CD4-positive, alpha-beta T cell treated with Interleukin-17A for 1 hour (primary cell): Measurements from ENCODE around the gene PAK5.

Experiments
- DNase-seq: peaks from one replicate; pipeline ENCODE4 v3.0.0-alpha.2; 2020

Gene PAK5

GRCh38 chr20:9516234-9516871 is 322.5 kb downstream of the PAK5 start:
- DNase-seq, result no peak

- DNase-seq, result no peak
Observed at GRCh38 chr20:9515741-9516233, 323.1 kb downstream of the PAK5 start.

GRCh38 chr20:9515214-9515585 is 323.7 kb downstream of the PAK5 start:
- no peak for DNase-seq

GRCh38 chr20:9514461-9515213 is 324.2 kb downstream of the PAK5 start, which contains the start of gene LAMP5:
Gene LAMP5 (plus strand): TSS chr20:9514590. CDS start chr20:9514853, 263 bp downstream.
- no peak for DNase-seq

- DNase-seq, result no peak
Observed at GRCh38 chr20:9514072-9514460, 324.8 kb downstream of the PAK5 start.

GRCh38 chr20:9510911-9511310 is 328.0 kb downstream of the PAK5 start:
- DNase-seq, result no peak

GRCh38 chr20:9509246-9509645 is 329.6 kb downstream of the PAK5 start:
- DNase-seq, result no peak

GRCh38 chr20:9508696-9509178 is 330.1 kb downstream of the PAK5 start:
- DNase-seq, result no peak

GRCh38 chr20:9508240-9508661 is 330.6 kb downstream of the PAK5 start:
- no peak for DNase-seq

GRCh38 chr20:9507544-9508239 is 331.2 kb downstream of the PAK5 start:
- DNase-seq, result no peak

GRCh38 chr20:9506964-9507369 is 331.9 kb downstream of the PAK5 start:
- DNase-seq, result no peak

GRCh38 chr20:9506280-9506821 is 332.5 kb downstream of the PAK5 start:
- DNase-seq, result no peak

- no peak for DNase-seq
Observed at GRCh38 chr20:9503526-9504245, 335.2 kb downstream of the PAK5 start.

- no peak for DNase-seq
Observed at GRCh38 chr20:9501473-9501872, 337.4 kb downstream of the PAK5 start.

- no peak for DNase-seq
Observed at GRCh38 chr20:9500121-9500520, 338.8 kb downstream of the PAK5 start.

- DNase-seq, result no peak
Observed at GRCh38 chr20:9499126-9499899, 339.6 kb downstream of the PAK5 start.

GRCh38 chr20:9498322-9498721 is 340.6 kb downstream of the PAK5 start:
- no peak for DNase-seq

GRCh38 chr20:9496155-9496554 is 342.7 kb downstream of the PAK5 start:
- DNase-seq, result no peak

GRCh38 chr20:9495701-9496100 is 343.2 kb downstream of the PAK5 start:
- no peak for DNase-seq

- DNase-seq, result no peak
Observed at GRCh38 chr20:9493803-9494202, 345.1 kb downstream of the PAK5 start.

GRCh38 chr20:9492067-9492466 is 346.8 kb downstream of the PAK5 start:
- no peak for DNase-seq

GRCh38 chr20:9491324-9491723 is 347.6 kb downstream of the PAK5 start:
- no peak for DNase-seq
